B cell (primary cell): ENCODE results near the gene SERPINB6.

Experiments
- EZH2 ChIP-seq: IDR thresholded peaks from 2 replicates; pipeline ENCODE4 v1.6.1; 2012; ENCODE audit warnings: borderline replicate concordance, low read depth, mild to moderate bottlenecking, moderate library complexity, low read length; ENCODE audit not compliant: insufficient read depth, poor library complexity, severe bottlenecking
- TF ChIP-seq, protein P1 (sequence below): fragments of 200-600 bp; IDR thresholded peaks from one replicate; pipeline ENCODE4 v1.8.0; 2022; ENCODE audit warnings: antibody characterized with exemption, mild to moderate bottlenecking

DNA sequence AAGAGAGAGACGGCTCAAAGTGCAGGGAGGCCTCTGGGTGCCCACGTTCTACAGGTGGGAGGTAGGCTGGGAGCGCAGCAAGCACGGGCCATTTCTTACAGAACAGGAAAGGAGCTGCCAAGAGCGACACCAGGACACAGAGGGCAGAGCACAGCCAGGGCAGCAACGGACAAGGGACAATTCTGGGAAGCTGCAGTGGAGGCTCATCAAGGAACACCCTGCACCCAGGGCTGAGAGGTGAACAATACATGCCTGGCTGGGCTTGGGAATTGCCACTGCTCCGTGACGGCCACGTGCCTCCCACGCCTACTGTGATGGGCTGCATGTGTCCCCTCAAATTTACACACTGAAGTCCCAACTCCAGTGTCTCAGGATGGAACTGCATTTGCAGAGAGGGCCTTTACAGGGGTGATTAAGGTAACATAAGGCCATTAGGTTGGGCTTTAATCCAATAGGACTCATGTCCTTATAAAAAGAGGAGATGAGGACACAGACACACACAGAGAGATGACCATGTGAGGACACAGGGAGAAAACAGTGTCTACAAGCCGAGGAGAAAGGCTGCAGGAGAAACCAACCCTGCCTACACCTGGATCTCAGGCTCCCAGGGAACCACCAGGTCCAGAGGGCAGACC is 13.6 kb downstream of the SERPINB6 start:
- TF ChIP-seq, protein P1, sequence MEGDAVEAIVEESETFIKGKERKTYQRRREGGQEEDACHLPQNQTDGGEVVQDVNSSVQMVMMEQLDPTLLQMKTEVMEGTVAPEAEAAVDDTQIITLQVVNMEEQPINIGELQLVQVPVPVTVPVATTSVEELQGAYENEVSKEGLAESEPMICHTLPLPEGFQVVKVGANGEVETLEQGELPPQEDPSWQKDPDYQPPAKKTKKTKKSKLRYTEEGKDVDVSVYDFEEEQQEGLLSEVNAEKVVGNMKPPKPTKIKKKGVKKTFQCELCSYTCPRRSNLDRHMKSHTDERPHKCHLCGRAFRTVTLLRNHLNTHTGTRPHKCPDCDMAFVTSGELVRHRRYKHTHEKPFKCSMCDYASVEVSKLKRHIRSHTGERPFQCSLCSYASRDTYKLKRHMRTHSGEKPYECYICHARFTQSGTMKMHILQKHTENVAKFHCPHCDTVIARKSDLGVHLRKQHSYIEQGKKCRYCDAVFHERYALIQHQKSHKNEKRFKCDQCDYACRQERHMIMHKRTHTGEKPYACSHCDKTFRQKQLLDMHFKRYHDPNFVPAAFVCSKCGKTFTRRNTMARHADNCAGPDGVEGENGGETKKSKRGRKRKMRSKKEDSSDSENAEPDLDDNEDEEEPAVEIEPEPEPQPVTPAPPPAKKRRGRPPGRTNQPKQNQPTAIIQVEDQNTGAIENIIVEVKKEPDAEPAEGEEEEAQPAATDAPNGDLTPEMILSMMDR = no peak
- TF ChIP-seq EZH2 = no peak
